ENCODE results near the gene PARD3B.

The PARD3B gene

DNA sequence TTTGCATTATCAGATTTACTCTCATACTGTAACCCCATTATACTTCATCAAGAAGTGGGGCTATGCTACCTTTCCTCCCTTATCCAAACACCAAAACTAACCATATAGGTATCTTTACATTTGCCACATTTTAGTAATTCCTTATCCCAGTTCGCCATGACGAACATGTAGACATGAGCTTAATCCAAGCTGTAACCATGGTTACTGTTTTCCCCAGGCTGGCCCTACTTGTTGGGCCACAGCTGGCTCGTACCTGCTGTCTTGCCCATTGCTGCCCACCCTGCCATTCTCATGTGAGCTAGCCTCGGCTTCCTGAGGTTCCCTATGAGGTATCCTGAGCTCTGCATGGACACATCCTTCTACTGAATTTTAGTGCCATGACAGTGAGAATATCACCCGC is 117.7 kb downstream of the PARD3B start:
- no peak for DNase-seq (ENCODE audit: low read depth)

DNA sequence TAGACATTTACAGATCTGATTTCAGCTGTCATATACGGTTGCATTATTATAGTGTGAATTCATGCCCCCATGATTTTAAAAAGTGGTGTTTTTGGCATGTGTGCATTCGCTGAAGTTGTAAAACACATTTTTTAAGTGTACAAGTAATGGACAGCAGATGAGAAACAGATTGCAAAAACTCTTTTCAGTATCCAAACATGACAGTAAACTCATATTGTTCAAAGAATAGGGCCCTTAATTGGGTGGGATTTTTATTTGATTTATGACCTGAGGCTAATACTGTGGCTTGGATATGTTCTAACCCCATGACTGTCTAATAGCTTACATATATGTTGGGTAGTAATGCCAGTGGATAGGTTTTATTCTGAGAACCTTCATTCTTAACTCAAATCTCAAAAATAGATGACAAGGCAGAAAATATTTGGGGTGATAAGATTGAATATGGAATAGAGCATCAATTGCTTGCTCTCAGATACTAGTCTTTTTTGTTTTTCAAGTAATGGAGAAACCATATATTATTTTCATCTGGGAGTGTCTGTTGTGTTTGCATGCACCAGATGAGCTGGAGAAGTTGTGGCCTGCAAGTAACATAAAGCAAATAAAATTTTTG is 118.6 kb downstream of the PARD3B start:
- DNase-seq (ENCODE audit: low read depth): no peak

DNA sequence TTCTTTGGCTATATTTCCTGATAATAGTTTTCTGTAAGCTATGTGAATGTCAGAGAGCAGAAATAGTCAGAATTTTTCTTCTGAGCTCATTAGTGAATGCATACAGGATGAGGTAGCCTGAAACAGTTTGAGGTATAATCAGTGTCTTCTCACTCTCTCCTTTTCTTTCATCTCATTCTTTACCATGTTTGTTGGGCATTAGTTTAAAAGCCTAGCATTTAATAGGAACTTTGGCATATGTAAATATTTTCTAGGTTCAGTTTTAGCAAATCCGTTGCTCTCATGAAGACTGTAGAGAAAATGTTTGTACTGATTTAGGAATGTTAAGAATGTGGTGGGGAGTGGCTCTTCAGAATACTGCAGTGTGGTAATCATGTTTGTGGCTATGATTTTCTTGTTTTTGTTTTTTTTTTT is 119.4 kb downstream of the PARD3B start:
- DNase-seq (ENCODE audit: low read depth): peak; percentile 65

DNA sequence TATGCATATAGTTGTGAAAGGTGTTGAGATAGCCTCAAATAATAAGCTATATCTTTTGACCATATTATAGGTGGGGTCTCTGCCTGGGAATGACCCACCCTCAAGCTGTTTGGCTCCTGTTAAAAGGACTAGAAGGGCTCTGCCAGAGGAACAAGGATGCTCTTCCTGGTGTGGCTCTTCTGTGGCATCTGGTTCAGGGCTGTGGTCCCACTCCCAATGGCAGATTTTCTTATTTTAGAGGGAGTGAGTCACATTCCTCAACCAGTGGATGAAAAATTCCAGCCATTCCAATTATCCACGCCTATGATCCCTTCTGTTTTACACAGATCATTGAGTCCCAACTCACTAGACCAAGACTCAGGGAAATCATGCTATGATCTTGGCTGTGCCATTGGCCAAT is 119.9 kb downstream of the PARD3B start:
- DNase-seq (ENCODE audit: low read depth): peak; percentile 43

DNA sequence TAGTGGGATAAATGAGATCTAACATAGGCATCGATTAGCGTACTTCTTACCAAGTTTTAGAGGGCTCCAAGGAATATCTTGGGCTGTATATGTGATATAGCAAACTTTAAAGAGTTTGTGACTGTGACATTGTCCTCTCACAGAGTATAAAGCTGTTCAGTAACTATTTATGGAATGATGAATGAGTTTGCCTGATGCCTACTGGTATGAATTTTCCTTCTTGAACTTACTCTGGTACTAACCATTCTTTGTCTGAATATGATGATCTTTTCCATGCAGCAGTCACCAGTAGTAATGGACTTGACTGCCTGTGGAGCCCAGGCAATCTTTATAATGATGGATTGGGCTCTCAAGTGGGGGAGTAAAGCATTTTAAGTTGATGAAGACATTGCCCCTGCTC is 120.5 kb downstream of the PARD3B start:
- DNase-seq (ENCODE audit: low read depth): no peak

DNA sequence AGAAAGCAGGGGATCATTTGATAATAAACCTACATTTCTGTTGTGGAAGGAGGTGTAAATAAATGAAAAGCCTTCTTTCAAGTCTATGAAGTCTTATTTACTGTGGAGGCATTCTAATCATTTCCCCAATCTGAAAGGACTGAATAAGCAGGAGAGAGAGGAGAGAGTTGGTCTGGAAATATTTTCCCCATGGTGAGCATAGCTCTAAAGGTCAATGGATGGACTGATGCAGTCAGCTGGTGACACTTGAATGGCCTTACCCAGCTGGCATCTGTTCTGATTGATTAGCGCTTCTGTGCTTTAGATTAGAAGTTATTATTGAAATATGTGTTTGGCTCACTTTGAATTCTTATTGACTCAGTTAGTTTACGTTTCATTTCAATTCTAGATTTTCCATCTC is 122.7 kb downstream of the PARD3B start:
- DNase-seq (ENCODE audit: low read depth): no peak

DNA sequence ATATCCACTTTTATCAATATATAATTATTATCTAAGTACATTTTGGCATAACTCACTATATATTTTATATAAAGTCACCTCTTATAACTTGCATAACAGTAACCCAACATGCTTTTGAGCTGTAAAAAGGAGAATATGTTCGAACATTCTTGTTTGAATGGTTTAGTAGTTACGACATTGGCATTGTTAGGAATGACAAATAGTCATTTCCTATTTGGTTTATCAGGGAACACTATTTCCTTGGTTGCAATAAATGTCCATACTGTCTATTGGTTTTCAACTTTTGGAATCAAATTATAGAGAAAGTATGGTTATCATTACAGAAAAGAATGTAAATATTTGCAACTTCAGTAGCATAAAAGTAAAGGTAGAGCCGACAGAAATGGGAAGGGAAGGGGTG is 124.1 kb downstream of the PARD3B start:
- no peak for DNase-seq (ENCODE audit: low read depth)

DNA sequence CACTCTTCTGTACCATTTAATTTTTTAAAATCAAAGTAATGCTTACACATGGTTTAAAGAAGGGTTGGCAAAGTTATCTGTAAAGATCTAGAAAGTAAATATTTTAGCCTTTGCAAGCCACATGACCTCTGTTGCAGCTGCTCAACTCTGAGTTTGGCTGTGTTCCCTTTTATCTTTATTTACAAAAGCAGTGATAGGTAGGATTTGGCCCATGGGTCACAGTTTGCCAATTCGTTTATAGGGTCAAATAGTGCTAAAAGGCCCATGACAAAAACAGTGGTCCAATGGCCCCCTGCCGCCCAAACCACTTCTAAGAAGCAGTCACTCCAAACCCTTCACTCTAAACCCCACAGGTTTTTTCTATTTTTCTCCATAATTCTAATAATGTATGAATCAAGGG is 124.8 kb downstream of the PARD3B start:
- no peak for DNase-seq (ENCODE audit: low read depth)

DNA sequence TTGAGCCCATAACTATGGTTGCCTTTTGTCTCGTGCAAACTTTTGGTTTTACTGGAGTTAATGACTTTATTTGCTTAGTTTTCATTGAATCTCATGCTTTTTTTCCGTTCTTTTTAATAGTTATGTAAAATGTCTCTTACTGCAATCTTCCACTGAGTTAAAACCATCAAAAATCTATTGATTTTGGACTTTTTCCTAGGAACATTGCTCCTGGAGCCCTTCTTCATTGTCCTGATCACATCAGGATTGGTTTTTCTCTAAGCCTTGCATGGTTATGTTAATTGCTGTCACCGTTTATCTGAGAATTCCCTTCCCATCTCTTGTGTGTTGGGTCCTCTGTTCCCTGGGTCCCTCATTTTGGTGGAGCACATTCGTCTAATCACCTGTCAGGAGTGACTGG is 125.5 kb downstream of the PARD3B start:
- no peak for DNase-seq (ENCODE audit: low read depth)

DNA sequence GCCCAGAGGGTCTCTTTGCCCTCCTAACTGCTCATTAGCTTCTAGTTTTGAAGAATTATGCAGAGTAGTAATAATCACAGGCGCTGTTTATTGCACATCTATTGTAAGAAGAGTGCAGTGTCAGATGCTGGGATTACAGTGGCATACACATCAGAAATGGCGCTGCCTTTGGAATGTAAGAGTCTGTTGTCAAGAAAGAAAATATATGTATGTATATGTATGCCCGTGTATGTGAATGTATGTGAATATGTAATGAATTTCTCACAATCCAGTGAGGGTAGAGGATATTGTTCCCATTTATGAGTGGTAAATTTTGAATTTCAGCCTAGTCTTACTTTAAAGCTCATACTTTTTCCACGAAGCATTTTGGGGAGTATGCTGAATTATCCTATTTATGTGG is 127.5 kb downstream of the PARD3B start:
- DNase-seq (ENCODE audit: low read depth): no peak

DNA sequence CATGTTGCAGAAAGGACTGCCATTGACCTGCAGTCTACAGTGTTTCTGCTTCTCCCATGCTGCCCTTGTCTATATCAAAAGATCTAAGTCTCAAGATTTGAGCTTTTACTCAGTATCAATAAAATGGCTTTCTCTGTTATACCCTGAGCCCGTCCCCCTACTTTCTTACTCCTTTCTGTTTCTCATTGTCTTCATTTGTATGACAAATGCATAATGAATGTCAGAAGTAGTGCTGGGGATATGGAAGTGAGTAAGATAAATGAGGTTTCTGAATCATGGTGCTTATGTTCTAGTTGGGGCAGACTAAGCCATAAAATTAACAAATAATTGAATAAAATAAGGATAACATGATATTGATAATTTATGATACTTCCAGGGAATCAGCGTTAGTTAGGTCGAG is 128.6 kb downstream of the PARD3B start:
- peak; percentile 68 for DNase-seq (ENCODE audit: low read depth)

DNA sequence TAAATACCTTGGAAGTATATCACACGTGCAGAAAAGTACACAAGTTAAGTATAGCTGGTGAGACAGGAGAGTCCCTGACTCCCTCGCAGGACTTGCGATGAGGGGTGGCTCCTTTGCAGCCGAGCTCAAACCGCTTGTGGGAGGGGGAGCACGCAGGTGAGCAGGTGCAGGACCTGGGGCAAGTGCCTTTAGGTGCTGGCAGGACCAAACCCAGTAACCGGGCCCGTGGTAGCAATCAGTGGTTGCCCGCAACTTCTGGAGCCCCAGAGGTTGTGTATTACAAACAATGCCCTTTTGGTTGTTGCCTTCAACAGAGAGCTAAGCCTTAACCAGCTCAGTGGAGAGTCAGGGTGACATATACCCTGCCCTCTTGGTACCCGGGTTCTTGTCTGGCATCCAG is 132.8 kb downstream of the PARD3B start:
- no peak for DNase-seq (ENCODE audit: low read depth)

DNA sequence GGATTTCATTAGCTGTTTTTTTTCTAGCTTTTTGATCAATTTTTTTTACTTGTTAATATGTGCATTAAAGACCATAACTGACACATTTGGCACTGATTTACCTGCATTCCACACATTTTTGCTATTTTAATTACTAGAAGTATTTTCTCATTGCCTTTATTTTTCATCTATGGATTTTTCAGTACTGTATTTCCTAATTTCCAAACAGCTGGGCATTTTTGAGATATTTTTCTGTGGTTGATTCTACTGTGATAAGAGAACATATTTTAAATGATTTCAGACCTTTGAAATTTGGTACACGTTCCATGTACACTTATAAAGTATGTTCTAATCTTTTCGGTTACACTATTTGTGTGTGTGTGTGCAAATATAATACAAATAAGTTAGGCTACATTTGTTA is 135.3 kb downstream of the PARD3B start:
- no peak for DNase-seq (ENCODE audit: low read depth)

DNA sequence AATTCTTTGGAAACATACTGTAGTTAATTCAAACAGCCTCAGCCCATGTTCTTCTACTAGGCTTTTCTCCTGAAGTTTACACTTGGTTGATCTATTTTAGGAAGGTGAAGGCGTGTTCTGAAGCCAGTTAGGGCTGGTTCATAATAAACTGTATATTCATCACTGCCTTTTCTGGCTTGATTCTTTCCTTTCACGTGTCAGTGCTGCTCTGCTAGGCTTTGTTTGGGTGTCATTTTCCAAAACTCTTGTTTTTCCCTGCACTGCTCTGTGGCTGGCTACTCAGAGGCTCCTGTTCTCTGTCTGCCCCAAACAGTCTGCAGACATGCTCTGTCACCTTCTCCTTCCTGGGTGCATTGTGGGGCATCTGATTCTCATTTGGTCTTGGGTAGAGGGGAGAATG is 136.1 kb downstream of the PARD3B start:
- DNase-seq (ENCODE audit: low read depth): no peak

DNA sequence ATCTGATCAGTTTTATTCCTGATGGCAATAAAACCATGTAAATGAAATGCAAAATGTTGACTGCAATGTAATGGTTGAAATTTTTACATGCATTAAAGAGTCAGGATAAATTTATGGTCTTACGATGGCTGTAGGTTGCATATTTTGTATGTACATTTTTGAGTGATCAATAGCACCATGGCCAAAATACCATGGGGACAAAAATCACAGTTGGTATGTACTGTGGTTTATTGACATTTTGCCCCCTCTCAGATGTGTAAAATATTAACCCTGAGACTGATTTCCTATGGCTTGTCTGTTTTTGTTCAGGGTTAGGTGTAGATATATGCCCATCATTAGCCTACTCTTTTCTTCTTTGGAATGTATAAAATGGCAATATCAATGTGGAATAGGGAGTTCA is 138.1 kb downstream of the PARD3B start:
- DNase-seq (ENCODE audit: low read depth): no peak

DNA sequence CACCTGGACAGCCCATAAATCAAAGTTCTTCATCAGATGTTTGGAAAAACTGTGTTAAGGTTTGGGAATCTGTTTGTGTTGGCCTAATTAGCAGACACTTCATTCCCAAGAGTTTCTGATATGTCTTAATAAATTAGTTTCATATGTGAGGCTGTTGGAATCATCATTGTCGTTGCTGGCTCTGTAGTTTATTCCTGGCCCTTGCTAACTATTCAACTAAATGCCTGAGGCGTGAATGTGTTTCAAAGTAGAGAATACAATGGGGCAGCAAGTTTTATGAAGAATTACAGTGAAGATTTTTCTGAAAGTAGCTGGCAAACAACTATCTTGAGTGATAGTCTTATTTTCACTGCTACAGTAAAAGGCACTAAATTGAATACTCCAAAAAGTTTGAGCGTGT is 141.1 kb downstream of the PARD3B start:
- DNase-seq (ENCODE audit: low read depth): no peak

DNA sequence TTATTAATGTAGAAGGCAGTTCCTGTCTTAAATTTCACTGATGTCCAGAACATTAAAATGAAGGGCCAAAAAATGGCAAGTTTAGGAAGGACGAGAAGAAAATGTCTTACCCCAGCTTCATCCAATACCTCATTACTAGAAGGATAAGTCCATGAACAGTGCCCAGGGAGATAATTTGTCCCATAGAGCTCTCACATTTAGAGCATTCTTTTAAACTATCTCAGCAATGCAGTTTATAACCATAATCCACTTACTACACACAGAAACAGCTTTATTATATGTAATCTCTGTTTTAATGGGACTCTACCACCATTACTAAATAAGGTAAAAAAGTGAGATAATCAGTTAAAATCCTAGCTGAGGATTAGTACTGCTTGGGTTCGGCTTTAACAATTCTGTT is 142.5 kb downstream of the PARD3B start:
- DNase-seq (ENCODE audit: low read depth): no peak

DNA sequence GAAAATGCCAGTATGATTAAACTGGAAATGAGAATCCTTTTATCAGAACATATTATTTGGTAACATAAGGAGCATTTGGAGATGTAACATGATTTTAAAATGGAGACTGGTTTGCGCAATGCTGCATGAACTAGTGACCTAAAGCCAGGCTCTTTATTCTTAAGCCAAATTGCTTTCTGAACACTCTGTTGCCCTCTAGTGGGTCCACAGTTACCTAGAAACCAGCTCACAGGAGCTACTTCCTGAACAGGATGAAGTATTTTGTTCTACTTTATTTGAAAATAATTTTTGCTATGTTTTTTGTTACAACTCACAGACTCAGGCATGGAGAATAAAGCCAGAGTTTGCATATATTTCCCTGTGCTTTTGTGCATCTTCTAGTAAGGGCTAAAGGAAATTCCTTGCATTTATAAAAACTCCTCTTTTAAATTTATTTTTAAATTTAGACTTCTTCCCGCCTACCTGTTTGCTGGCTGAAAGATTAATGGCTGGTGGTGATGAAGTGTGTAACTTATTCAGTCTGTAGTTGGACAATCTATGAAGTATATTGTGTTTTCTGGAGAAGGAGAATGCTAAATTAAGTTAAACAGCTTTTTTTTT is 146.7 kb downstream of the PARD3B start:
- DNase-seq (ENCODE audit: low read depth): peak; percentile 76

DNA sequence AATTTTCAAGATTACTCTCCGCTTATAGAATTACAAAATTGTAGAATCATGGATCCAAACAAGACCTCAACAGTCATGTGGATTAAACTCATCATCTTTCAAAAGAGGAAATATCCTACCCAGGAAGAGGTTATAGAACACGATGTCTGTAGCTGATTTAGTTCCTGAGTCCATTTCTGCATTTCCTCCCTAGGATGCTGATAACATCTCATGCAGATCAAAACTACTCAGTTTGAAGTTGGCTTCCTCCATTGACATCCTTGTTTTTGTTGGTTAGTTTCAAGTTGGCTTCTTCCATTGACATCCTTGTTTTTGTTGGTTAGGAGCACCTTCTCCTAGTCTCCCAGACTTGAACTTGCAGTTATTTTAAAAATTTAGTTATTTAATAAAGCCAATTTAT is 147.5 kb downstream of the PARD3B start:
- DNase-seq (ENCODE audit: low read depth): no peak

DNA sequence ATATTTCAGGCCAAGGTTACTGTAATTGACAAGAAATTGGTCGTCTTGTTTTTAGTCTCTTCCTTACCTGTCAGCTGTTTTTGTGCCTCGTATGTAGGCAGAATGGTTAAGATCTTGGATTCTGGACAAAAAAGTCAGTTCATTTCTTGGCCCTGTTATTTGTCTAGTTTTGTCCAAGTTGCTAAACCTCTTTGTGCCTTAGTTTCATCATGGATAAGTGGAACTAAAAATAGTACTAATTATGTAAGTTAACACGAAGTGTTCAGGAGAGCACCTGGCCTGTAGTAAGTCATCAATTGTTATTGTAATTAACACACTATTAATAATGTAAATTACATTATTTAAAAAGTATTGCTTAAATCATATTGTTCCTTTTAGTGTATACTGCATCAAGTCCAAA is 148.0 kb downstream of the PARD3B start:
- no peak for DNase-seq (ENCODE audit: low read depth)

DNA sequence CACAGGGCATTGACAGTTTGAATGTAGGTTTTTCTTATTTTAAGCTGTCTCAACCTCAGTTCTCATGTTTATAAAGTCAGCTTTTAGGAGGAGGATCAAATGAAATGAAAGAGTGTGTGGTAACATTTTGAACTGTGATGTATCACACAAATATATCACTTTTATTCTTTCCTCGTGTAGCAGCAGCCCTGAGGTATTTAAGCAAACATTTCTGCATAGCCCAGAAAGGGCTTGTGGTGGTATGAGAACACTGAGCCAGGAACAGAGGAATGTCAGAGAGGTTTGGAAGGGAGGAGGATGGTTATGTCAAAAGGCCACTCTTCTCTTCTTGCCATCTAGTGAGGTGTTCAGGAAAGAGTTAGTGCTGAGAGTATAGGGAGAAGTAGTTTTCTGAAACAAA is 150.2 kb downstream of the PARD3B start:
- DNase-seq (ENCODE audit: low read depth): no peak

DNA sequence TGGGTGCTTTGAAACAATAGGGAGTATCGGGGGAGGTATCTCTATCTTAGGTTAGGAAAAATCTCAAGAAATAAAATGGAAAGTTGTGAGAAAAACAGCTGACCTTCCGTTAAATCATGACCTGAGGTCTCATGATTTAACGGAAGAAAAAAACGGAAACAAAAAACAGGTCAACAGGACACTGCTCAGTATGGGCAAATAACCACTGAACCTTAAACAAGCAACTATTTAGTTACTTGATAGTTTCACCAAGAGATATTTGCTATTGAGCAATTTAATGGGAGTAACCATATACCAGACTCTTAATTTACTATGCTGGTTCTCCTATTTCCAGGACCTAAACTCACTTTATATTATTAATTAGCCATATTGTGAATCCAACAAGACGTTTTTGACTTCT is 150.8 kb downstream of the PARD3B start:
- no peak for DNase-seq (ENCODE audit: low read depth)

DNA sequence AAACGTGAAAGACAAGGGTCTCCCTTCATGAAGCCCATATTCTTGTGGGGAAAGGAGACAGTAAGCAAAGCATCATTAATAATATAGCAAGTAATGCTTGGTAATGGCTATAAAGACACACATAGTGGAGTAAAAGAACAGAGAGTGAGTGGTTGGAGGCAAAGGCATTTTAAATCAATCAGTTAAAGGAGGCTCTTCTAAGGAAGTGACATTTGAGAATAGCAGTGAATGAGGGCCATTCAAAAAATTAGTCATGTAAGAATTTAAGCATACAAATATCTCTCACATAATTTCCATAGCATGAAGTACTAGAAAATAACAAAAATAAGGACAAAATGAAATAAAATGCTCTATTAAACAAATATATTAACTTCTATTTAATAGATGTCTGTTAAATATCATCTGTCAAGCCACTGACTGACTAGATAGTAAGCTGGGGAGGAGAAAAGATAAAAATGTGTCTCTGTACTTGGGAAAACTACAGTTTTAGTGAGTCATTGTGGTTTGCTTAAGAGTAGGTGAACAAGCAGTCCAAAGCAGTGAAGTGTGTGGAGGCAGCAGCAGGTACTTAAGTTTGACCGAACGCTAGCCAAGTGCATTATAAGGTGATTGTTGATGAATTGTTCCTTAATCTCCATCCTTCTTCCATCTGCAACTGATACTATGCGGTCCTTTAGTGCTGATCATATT is 160.1 kb downstream of the PARD3B start:
- no peak for DNase-seq (ENCODE audit: low read depth)

DNA sequence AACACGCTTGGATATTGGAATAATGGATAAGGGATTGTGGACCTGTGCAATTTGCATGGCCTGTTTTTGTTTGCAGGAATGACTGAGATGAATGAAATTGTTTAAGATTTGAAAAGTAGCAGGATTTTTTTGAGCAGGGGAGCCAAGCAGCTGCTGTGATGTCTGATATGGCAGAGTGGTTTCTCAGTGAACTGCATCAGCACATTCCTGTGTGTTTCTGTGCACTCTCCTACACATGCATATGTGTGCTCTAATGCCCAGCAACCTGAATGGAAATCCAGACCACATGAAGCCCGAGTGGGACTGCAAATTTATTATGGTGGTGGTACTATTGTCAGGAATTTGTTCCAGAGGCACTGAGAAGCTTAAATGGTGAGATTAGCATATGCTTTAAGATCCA is 161.7 kb downstream of the PARD3B start:
- no peak for DNase-seq (ENCODE audit: low read depth)

Measured in HS-5 (cell line).